HepG2 (cell line): Measurements from ENCODE around the gene CDC6. TPM values are rescaled to one million over a fixed set of nuclear protein-coding genes. Genes with fewer than 3 reads are reported as not detected.

Experiments used
- CENPT ChIP-seq: sonication (generic); formaldehyde crosslinking; IDR thresholded peaks from 2 replicates; pipeline ENCODE4 v1.8.0; 2022; ENCODE audit warnings: low read depth, mild to moderate bottlenecking, moderate library complexity, missing genetic modification reagents
- CENPX ChIP-seq: sonication (generic); formaldehyde crosslinking; IDR thresholded peaks from 2 replicates; pipeline ENCODE4 v1.9.0; 2021; ENCODE audit warnings: mild to moderate bottlenecking, missing genetic modification reagents, moderate library complexity
- CTCF ChIP-seq: sonication (generic); formaldehyde crosslinking; IDR thresholded peaks from 2 replicates; pipeline ENCODE4 v1.5.0; 2020; ENCODE audit warnings: mild to moderate bottlenecking, missing genetic modification reagents, moderate library complexity
- HNF4G ChIP-seq, 2 experiments: sonication (generic) in 1 of 2; formaldehyde crosslinking in 1 of 2; IDR thresholded peaks; 2 replicates each; pipeline versions ENCODE4 v1.4.0 to v1.6.1; 2011 to 2020; ENCODE audit warnings: borderline replicate concordance in 2 of 2, low read depth in 2 of 2, mild to moderate bottlenecking in 2 of 2, low read length in 1 of 2, missing genetic modification reagents in 1 of 2, moderate library complexity in 1 of 2
- IKZF1 ChIP-seq: fragments of 450-650 bp; IDR thresholded peaks from 2 replicates; pipeline ENCODE4 v1.7.1; 2016
- KAT8 ChIP-seq: IDR thresholded peaks from 2 replicates; pipeline ENCODE4 v1.6.1; 2016; ENCODE audit warnings: missing genetic modification reagents, missing compliant biosample characterization
- KIAA2018 ChIP-seq: sonication (generic); formaldehyde crosslinking; IDR thresholded peaks from 2 replicates; pipeline ENCODE4 v1.5.0; 2020; ENCODE audit warnings: mild to moderate bottlenecking, missing genetic modification reagents, borderline replicate concordance
- KLF11 ChIP-seq: IDR thresholded peaks from 2 replicates; pipeline ENCODE4 v1.6.1; 2016; ENCODE audit warnings: missing compliant biosample characterization
- MTF1 ChIP-seq: sonication (generic); formaldehyde crosslinking; IDR thresholded peaks from 2 replicates; pipeline ENCODE4 v1.5.0; 2020; ENCODE audit warnings: missing genetic modification reagents
- NAIF1 ChIP-seq: sonication (generic); formaldehyde crosslinking; IDR thresholded peaks from 2 replicates; pipeline ENCODE4 v1.5.0; 2020; ENCODE audit warnings: mild to moderate bottlenecking, missing genetic modification reagents, borderline replicate concordance
- RBFOX2 ChIP-seq: fragments of 200-400 bp; formaldehyde crosslinking; IDR thresholded peaks from 2 replicates; pipeline ENCODE4 v1.6.1; 2017; ENCODE audit warnings: low read depth, mild to moderate bottlenecking, low read length
- SALL2 ChIP-seq: sonication (generic); formaldehyde crosslinking; IDR thresholded peaks from 2 replicates; pipeline ENCODE4 v1.8.1; 2023; ENCODE audit warnings: mild to moderate bottlenecking, missing genetic modification reagents, inconsistent platforms
- SETDB1 ChIP-seq: sonication (generic); formaldehyde crosslinking; IDR thresholded peaks from 2 replicates; pipeline ENCODE4 v1.5.1; 2020; ENCODE audit warnings: missing genetic modification reagents, mild to moderate bottlenecking, borderline replicate concordance
- STAG1 ChIP-seq: sonication (generic); formaldehyde crosslinking; IDR thresholded peaks from 2 replicates; pipeline ENCODE4 v1.4.0; 2020; ENCODE audit warnings: missing genetic modification reagents
- WIZ ChIP-seq: sonication (generic); formaldehyde crosslinking; IDR thresholded peaks from 2 replicates; pipeline ENCODE4 v1.5.1; 2020; ENCODE audit warnings: mild to moderate bottlenecking, missing genetic modification reagents
- ZC3H4 ChIP-seq: sonication (generic); formaldehyde crosslinking; IDR thresholded peaks from 2 replicates; pipeline ENCODE4 v1.4.0; 2020; ENCODE audit warnings: missing genetic modification reagents, borderline replicate concordance
- ZNF180 ChIP-seq: sonication (generic); formaldehyde crosslinking; IDR thresholded peaks from 2 replicates; pipeline ENCODE4 v1.4.0; 2020; ENCODE audit warnings: low read depth, missing genetic modification reagents, borderline replicate concordance
- ZNF644 ChIP-seq: IDR thresholded peaks from 2 replicates; pipeline ENCODE4 v1.6.1; 2016; ENCODE audit warnings: low read depth
- ZNF678 ChIP-seq: sonication (generic); formaldehyde crosslinking; IDR thresholded peaks from 2 replicates; pipeline ENCODE4 v1.4.0; 2020; ENCODE audit warnings: mild to moderate bottlenecking, missing genetic modification reagents
- ZSCAN20 ChIP-seq: sonication (generic); formaldehyde crosslinking; IDR thresholded peaks from 2 replicates; pipeline ENCODE4 v1.4.0; 2020; ENCODE audit warnings: missing genetic modification reagents, mild to moderate bottlenecking, borderline replicate concordance
- polyA plus RNA-seq, 8 experiments: library from polyadenylated mRNA; depleted of rRNA in 3 of 8; stranded (reverse) in 7 of 8; unstranded in 1 of 8; fragments of >200 nt; fragmentation: Illumina TruSeq in 4 of 8; extraction: Trizol in 4 of 8; gene quantifications; 2 replicates each; pipeline versions ENCODE4 v1.2.1 to v1.2.3, GENCODE V29; 2011 to 2016; ENCODE audit warnings: low read depth in 4 of 8, missing spikeins in 1 of 8, mixed read lengths in 1 of 8; ENCODE audit not compliant: insufficient read depth in 1 of 8
- total RNA-seq, 5 experiments: library from RNA; depleted of rRNA; stranded (reverse); fragments of >200 nt; fragmentation: Illumina TruSeq; extraction: Trizol; gene quantifications; 2 replicates each; pipeline ENCODE4 v1.2.3, GENCODE V29; 2016; ENCODE audit warnings: low read depth in 1 of 5

Gene CDC6
- total and polyA plus RNA-seq, 2 of the 13 experiments (the other 11 are each of a cell fraction or from before 2014, with no cell fraction given): 17.4 to 114 TPM

GRCh38 chr17:40340880-40341807 is 53.5 kb downstream of the CDC6 start (continued):
- TF ChIP-seq KIAA2018 (CRISPR knock-in tag): no peak
- TF ChIP-seq CENPT (CRISPR knock-in tag): 0 out of 2 replicates have a peak, but pooled peaks have one; percentile 47
- peak; percentile 67 for TF ChIP-seq CTCF (CRISPR knock-in tag)
- TF ChIP-seq SALL2 (CRISPR knock-in tag): no peak; the same call in 1 of the 2 replicates
- no peak for TF ChIP-seq ZNF644 (CRISPR knock-in tag)
- peak; percentile 61 for TF ChIP-seq RBFOX2
- TF ChIP-seq STAG1 (CRISPR knock-in tag): peak; percentile 41
- no peak for TF ChIP-seq SETDB1
- TF ChIP-seq HNF4G (IDR thresholded peaks at IDR 0.05; ENCODE audit: borderline replicate concordance, low read depth, low read length): no peak
- peak; percentile 68 for TF ChIP-seq HNF4G (CRISPR knock-in tag; IDR thresholded peaks at IDR 0.05; ENCODE audit: borderline replicate concordance, low read depth)
- no peak for TF ChIP-seq ZC3H4 (CRISPR knock-in tag)
- TF ChIP-seq NAIF1 (CRISPR knock-in tag): no peak
- 0 out of 2 replicates have a peak, but pooled peaks have one; percentile 69 for TF ChIP-seq ZNF180 (CRISPR knock-in tag)
- no peak for TF ChIP-seq IKZF1
- TF ChIP-seq MTF1 (CRISPR knock-in tag): no peak
- TF ChIP-seq ZNF678 (CRISPR knock-in tag): no peak
- peak; percentile 75 for TF ChIP-seq KAT8 (CRISPR knock-in tag)
- TF ChIP-seq ZSCAN20 (CRISPR knock-in tag): peak; percentile 79; the same call in 1 of the 2 replicates
- no peak for TF ChIP-seq KLF11 (CRISPR knock-in tag)
- TF ChIP-seq WIZ (CRISPR knock-in tag): no peak; the same call in 1 of the 2 replicates
- no peak for TF ChIP-seq CENPX
